ENCODE results near the gene CENPB.

GRCh38 chr20:3800878-3801260, 14.3 kb upstream of the CENPB start:
- no peak for TF ChIP-seq CTCF (IDR thresholded peaks at IDR 0.05)
- no peak for TF ChIP-seq POLR2AphosphoS5 (IDR thresholded peaks at IDR 0.05)
